CD4-positive, alpha-beta T cell treated with Interleukin-6 for 4 hours (primary cell): ENCODE data around the gene PLXNB1.
"Not testable (repeated sequence)": the region's sequence is repeated elsewhere in the genome, so short reads cannot be mapped to it uniquely, and the experiment has no call there.

Experiments used
- DNase-seq: peaks from one replicate; pipeline ENCODE4 v3.0.0-alpha.2; 2020; ENCODE audit warnings: mixed read lengths

PLXNB1 gene

GRCh38 chr3:48465531-48466378, 35.9 kb upstream of the PLXNB1 start:
- peak; percentile 85 for DNase-seq

DNA sequence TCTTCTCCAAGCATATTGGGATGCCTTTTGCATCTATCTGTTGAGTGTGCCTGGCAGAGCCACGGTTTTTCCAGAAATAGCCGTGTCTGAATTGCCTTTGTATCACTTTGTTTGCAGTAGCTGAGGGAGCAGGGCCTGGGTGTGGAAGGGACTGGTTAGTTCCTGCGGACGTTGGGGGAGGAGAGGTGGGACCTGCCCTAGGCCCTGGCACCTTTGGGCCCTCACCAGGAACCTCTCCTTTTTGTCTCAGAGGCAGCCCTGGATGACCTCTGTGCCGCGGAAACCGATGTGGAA, 35.3 kb upstream of the PLXNB1 start:
- no peak for DNase-seq

DNA sequence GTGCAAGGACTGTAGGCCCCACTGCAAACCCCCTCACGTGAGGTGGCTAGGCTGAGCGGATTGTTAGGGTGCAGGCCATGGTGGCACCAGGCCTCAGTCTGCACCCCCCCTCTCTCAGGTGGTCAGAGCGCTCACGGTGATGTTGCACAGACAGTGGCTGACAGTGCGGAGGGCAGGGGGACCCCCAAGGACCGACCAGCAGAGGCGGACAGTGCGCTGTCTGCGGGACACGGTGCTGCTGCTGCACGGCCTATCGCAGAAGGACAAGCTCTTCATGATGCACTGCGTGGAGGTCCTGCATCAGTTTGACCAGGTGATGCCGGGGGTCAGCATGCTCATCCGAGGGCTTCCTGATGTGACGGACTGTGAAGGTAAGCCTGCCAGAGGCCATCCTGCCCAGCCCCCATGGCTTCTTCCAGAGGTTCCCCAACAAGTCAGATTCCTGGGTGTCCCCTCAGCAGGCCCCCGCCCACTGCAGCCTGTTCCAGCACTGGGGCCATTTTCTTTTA, 34.9 kb upstream of the PLXNB1 start:
- DNase-seq = no peak

- DNase-seq = no peak
Measured at GRCh38 chr3:48463703-48464102, 33.8 kb upstream of the PLXNB1 start.

DNA sequence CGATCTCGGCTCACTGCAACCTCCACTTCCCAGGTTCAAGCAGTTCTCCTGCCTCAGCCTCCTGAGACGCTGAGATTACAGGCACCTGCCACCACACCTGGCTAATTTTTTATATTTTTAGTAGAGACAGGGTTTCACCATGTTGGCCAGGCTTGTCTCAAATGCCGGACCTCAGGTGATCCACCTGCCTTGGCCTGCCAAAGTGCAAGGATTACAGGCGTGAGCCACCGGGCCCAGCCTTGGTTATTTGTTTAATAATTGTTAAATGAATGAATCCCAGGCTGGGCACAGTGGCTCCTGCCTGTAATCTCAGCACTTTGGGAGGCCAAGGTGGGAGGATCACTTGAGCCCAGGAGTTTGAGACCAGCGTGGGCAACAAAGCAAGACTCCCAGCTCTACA, 31.9 kb upstream of the PLXNB1 start:
- not testable (repeated sequence) for DNase-seq

DNA sequence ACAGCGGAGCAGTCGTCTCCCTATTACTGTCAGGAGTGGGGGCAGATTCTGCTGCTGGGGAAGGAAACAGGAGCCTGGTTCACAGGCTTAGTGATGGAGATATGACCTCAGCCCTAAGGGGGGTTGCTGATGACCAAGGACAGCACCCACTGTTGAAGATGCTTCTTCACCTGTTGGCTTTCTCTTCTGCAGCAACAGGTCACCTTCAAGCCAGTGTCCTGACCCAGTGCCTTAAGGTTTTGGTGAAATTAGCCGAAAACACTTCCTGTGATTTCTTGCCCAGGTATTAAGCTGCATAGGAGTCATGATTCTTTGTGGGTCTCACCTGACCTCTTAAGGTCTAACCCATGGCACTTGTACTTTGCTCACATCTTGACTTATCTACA, 30.6 kb upstream of the PLXNB1 start:
- no peak for DNase-seq

DNA sequence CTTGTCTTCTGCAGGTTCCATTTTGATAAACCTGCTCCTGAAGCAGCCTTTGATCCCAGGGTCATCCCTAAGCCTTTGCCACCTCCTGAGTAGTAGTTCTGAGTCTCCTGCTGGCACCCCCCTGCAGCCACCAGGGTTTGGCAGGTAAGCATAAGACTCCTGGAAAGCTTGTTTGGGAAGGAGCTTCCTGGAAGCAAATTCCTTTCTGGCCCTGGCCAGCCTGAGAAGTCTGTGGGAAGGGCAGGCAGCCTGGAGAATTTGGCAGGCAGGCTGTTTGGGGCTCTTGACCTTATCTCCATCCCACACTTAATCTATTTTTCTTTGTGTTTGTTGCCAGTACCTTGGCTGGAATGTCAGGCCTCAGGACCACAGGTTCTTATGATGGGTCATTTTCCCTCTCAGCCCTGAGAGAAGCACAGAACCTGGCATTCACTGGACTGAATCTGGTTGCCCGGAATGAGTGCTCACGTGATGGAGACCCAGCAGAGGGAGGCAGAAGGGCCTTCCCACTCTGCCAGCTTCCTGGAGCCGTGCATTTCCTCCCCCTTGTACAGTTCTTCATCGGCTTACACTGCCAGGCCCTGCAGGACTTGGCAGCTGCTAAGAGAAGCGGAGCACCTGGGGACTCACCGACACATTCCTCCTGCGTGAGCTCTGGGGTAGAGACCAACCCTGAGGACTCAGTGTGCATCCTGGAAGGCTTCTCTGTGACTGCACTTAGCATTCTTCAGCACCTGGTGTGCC, 30.1 kb upstream of the PLXNB1 start:
- DNase-seq = no peak

- no peak for DNase-seq
Measured at GRCh38 chr3:48459331-48459730, 29.4 kb upstream of the PLXNB1 start.

- DNase-seq = no peak
Measured at GRCh38 chr3:48456456-48456855, 26.6 kb upstream of the PLXNB1 start.

DNA sequence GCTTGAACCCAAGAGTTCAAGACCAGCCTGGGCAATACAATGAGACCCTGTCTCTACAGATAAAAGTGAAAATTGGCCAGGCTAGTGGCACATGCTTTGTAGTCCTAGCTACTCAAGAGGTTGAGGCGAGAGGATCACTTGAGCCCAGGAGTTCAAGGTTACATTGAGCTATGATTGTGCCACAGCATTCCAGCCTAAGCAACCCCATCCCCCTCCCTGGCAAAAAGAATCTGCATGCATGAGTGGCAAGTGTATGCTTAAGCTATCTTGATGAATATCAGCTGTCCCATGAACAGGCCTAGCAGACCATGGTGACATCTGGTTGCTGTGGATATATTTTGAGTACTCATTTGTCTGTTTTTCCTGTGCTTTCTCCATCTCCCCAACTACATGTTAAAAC, 21.4 kb upstream of the PLXNB1 start:
- DNase-seq = no peak

DNA sequence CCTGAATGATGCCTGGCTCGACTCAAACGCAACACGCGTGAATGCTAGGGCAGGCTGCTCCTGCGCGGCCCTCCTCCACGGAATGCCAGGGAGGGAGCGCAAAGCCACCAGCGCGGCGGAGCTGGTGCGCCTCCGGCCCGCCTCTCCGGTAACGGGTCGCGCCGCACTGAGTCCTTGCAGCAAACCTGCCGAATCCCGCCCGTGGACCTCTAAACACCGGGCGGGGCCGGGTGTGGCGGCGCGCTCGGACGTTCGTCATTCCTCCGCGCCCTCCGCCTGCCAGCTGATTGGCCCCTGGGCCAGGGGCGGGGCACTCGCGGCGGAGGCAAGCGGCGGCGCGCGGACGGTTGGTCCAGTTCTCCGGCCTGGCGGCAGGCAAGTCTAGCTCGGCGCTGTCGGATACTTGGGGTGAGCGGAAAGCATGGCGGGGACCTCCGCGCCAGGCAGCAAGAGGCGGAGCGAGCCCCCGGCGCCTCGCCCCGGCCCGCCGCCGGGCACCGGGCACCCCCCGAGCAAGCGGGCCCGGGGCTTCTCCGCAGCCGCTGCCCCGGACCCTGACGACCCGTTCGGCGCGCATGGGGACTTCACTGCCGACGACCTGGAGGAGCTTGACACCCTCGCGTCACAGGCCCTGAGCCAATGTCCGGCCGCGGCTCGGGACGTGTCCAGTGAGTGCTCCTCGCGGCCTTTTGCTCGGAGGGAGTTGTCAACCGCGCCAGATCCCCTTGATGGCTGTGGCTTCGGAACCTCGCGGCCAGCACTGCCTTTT, 16.7 kb upstream of the PLXNB1 start, which contains the start of gene ATRIP:
ATRIP (plus strand) TSS at position 313 of the 769 bp plus-strand sequence; CDS start at position 422, 109 bp downstream.
- peak; percentile 86 for DNase-seq

DNA sequence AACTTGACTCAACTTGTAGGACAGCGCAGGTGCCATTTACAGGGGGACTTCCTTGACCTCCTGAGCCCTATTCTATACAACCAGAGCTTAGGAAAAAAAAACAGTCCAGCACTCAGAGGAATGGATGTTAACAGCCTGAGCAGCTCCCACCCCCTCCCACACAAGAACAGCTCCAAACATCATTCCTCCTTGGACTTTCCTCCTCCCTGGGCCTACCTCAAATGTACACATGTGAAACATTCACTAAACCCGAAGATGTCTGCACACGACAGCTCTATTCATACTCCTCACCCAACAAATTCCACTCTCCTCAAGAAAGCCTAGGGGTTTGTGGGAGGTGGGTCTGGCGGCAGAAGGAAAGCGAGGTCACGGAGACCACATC, 16.1 kb upstream of the PLXNB1 start:
- no peak for DNase-seq

DNA sequence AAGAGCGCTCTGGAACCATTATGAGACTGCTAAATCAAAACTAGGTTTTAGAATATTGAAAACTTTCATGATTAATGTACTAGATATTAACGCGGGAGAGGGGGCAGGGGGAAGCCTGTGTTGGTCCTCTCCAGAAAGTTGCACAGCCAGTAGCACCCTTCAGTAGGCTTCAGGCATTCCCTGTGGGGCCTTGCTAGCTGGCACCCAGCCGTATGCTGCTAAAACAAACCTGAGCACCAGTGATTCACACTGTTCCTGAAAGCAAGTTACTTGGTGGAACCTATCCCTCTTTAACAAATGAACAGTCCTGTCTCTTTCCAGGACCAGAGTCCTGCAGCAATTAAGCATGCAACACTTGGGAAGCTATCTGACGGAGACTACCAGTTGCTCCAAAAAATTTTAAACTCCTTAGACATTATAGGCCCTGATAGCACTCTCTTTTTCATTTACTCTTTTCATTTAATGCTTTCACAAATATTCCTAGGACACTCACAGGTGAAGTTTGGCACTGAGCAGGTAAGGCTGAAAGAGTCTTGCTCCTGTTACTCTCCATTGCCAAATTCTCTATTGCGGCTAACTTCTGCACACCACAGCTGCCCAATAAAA, 15.5 kb upstream of the PLXNB1 start:
- DNase-seq = no peak

DNA sequence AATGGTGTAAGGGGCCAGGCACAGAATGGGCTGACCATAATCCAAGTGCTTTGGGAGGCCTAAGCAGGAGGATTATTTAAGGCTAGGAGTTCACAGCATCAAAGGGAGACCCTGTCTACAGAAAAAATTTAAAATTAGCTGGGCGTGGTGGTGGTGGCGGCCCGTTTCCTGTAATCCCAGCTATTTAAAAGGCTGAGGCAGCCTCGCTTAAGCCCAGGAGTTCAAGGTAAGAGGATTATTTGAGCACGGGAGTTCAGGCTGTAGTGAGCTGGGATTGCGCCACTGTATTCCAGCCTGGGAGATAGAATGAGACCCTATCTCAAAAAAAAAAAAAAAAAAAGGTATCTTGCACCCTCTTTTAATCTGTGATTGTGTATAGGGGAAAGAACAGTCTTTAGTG, 12.1 kb upstream of the PLXNB1 start:
- DNase-seq = no peak

DNA sequence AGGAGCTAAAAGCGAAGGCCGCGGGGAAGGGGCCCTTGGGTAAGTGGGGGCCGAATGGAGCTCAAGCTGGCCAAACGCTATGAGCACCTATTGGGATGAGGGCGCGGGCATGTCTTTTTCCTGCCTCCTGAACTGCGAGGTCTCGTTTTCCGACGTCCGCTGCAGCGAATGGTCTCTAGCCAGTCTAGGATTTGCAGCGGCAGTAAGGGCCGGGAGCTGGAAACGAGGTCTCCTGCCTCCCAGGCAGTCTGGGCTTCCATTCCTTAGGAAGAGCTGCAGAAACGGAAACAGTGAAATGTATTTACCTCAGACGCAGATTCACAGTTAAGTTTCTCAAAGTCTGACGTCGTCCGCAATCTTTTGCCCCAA, 10.7 kb upstream of the PLXNB1 start:
- peak; percentile 18 for DNase-seq

- peak; percentile 99 for DNase-seq
Measured at GRCh38 chr3:48439820-48440589, 10.1 kb upstream of the PLXNB1 start, which contains the start of the genes CCDC51 and TMA7. TSS of gene CCDC51 (minus strand) at chr3:48440119. CDS start at chr3:48435128, 4,991 bp downstream. TSS of gene TMA7 (plus strand) at chr3:48440257. CDS start at chr3:48440297, 40 bp downstream.

DNA sequence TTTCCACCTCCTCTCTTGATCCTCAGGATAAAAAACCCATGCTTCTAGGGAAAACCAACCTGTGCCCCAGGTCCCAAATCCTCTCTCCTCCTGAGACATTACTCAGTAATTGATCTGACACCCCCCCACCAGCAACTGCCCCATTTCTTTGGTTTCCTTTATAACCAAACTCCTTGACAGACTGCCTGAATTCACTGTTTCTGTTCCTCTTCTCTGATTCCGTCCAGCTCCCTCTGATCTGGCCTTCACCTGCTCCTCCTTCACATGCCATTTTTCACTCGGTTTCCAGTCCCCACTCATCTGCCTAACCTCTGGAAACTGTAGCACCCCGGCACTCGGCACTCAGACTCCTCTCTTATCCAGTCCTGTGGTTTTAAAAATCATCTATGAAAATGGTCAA, 7.9 kb upstream of the PLXNB1 start:
- no peak for DNase-seq

- no peak for DNase-seq
Measured at GRCh38 chr3:48436855-48437254, 7.0 kb upstream of the PLXNB1 start.

GRCh38 chr3:48436477-48436787, 6.5 kb upstream of the PLXNB1 start:
- DNase-seq = no peak

GRCh38 chr3:48435774-48436476, 6.0 kb upstream of the PLXNB1 start:
- peak; percentile 92 for DNase-seq

GRCh38 chr3:48435223-48435595, 5.3 kb upstream of the PLXNB1 start:
- DNase-seq = no peak
